Caco-2 (cell line): ENCODE data around the gene GLS. TPM values are rescaled to one million over a fixed set of nuclear protein-coding genes. Genes with fewer than 3 reads are reported as not detected.
A peak's percentile ranks its signal among the peaks of the same experiment; 100 is the strongest.

ENCODE experiments used
- BruUV-seq: library from RNA; stranded (reverse); fragments of 400-500 nt; replicated peaks from 2 replicates; lab custom pipeline; 2021; lab: Mats Ljungman, UMichigan
- CTCF ChIA-PET: fragments of 300-600 bp; sonication (Branson Sonifier 250); formaldehyde crosslinking; loops from one replicate; lab custom pipeline; 2022; ENCODE audit warnings: antibody characterized with exemption; lab: Charles Lee
- POLR2A ChIA-PET: fragments of 300-600 bp; sonication (Branson Sonifier 250); formaldehyde crosslinking; loops from one replicate; lab custom pipeline; 2022; ENCODE audit warnings: antibody characterized with exemption; lab: Charles Lee
- DNase-seq, 2 experiments: peaks; one replicate each; pipeline versions ENCODE4 v3.0.0 to v3.0.0-alpha.2; 2020 to 2022
- H3K27me3 ChIP-seq: replicated peaks from 2 replicates; pipeline ENCODE4 v1.6.0; 2011; ENCODE audit warnings: low read length; ENCODE audit not compliant: control insufficient read depth, insufficient read depth
- H3K36me3 ChIP-seq: 2 replicates; pipeline ENCODE4 v1.5.1; 2011; ENCODE audit warnings: low read length; ENCODE audit not compliant: control insufficient read depth, insufficient read depth
- H3K4me1 ChIP-seq: fragments of 250-450 bp; sonication (Bioruptor Pico); 2 replicates; pipeline ENCODE4 v1.5.1; 2020; ENCODE audit warnings: mild to moderate bottlenecking
- H3K4me3 ChIP-seq: 2 replicates; pipeline ENCODE4 v1.5.1; 2011; ENCODE audit warnings: low read depth, mild to moderate bottlenecking, control low read depth, low read length
- H3K9me3 ChIP-seq: fragments of 250-450 bp; sonication (Bioruptor Pico); 2 replicates; pipeline ENCODE4 v1.5.1; 2020; ENCODE audit warnings: mild to moderate bottlenecking, moderate library complexity
- H3K27ac Mint-ChIP-seq: one replicate; pipeline ENCODE4 v1.8.0; 2022; ENCODE audit warnings: mixed read lengths; ENCODE audit not compliant: unreplicated experiment
- H3K27me3 Mint-ChIP-seq: one replicate; pipeline ENCODE4 v1.8.0; 2022; ENCODE audit warnings: mixed read lengths; ENCODE audit not compliant: insufficient read depth, unreplicated experiment
- H3K36me3 Mint-ChIP-seq: one replicate; pipeline ENCODE4 v1.8.0; 2022; ENCODE audit warnings: mild to moderate bottlenecking, mixed read lengths; ENCODE audit not compliant: insufficient read depth, unreplicated experiment
- H3K4me1 Mint-ChIP-seq: one replicate; pipeline ENCODE4 v1.8.0; 2022; ENCODE audit warnings: low read depth, mixed read lengths; ENCODE audit not compliant: unreplicated experiment
- H3K4me3 Mint-ChIP-seq: one replicate; pipeline ENCODE4 v1.8.0; 2022; ENCODE audit warnings: mild to moderate bottlenecking, moderate library complexity, mixed read lengths; ENCODE audit not compliant: unreplicated experiment
- H3K9me3 Mint-ChIP-seq: one replicate; pipeline ENCODE4 v1.8.0; 2022; ENCODE audit warnings: mixed read lengths; ENCODE audit not compliant: unreplicated experiment
- intact Hi-C: fragments of 100-400 bp; cut with micrococcal nuclease; formaldehyde crosslinking; loops from one replicate; pipeline ENCODE4 v1.10.0; 2022; ENCODE audit not compliant: unreplicated experiment
- total RNA-seq: library from RNA; stranded (reverse); gene quantifications from 2 replicates; pipeline ENCODE4 v1.2.3, GENCODE V29; 2022
- TF ChIP-seq, protein P1 (sequence below), 2 experiments: fragments of 200-600 bp in 1 of 2; IDR thresholded peaks; 1 replicate in 1 of 2; 2 replicates in 1 of 2; pipeline versions ENCODE4 v1.5.1 to v1.8.0; 2011 to 2022; ENCODE audit warnings: antibody characterized with exemption in 1 of 2, control low read depth in 1 of 2, inconsistent platforms in 1 of 2, low read depth in 1 of 2, low read length in 1 of 2, mild to moderate bottlenecking in 1 of 2, moderate library complexity in 1 of 2; ENCODE audit not compliant: insufficient read depth in 1 of 2, severe bottlenecking in 1 of 2, unreplicated experiment in 1 of 2

The GLS gene
- total RNA-seq, 1 experiment from 2014 or later, result 107 TPM

DNA sequence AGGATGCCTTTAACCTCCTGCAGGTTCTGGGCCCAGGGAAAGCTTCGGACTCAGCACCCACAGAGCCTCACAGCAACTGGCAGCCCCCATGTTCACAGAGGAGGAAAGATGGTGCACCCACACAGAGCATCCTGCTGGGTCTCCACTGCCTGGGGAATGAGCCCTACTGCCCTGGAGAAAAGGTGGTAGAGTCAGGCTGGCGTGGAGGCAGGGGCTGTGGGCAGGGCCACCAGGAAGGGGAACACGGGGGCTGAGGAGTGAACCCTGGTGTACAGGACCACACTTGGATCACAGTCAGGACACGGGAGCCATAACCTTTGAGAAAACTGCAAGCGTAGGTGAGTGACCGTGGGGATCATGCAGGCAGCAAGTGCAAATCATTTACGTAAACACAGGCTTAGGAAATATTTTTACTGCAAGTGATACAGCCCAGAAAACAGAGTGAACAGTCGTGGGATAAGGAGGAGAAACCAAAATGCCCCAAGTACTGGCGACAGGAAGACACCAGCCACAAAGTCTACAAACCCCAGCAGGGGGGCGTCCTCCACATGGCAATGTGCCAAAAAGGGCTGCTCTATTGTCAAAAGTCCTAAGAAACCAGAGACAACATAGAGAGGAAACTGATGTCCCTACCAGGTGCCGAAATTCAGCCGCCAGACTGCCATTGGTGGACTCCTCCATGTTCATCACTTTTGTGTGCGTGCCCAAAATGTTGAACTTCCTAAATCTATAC lies 105.8 kb downstream of the GLS start:
- POLR2A ChIA-PET, result no interaction called here
- no peaks in the 10 kb centered on the region for H3K27me3 Mint-ChIP-seq
- no peak for DNase-seq
- H3K27ac Mint-ChIP-seq, result peak overlapping the region; percentile 50
- peaks cover 11% of the 10 kb centered on the region for H3K36me3 ChIP-seq
- H3K9me3 Mint-ChIP-seq, result no peaks in the 10 kb centered on the region
- no peaks in the 10 kb centered on the region for H3K9me3 ChIP-seq
- H3K4me3 Mint-ChIP-seq, result no peak overlapping the region
- CTCF ChIA-PET, result no interaction called here
- H3K4me1 Mint-ChIP-seq, result peaks cover 4% of the 10 kb centered on the region
- no TSS peak for BruUV-seq
- no peaks in the 10 kb centered on the region for H3K4me1 ChIP-seq
- TF ChIP-seq, protein P1, sequence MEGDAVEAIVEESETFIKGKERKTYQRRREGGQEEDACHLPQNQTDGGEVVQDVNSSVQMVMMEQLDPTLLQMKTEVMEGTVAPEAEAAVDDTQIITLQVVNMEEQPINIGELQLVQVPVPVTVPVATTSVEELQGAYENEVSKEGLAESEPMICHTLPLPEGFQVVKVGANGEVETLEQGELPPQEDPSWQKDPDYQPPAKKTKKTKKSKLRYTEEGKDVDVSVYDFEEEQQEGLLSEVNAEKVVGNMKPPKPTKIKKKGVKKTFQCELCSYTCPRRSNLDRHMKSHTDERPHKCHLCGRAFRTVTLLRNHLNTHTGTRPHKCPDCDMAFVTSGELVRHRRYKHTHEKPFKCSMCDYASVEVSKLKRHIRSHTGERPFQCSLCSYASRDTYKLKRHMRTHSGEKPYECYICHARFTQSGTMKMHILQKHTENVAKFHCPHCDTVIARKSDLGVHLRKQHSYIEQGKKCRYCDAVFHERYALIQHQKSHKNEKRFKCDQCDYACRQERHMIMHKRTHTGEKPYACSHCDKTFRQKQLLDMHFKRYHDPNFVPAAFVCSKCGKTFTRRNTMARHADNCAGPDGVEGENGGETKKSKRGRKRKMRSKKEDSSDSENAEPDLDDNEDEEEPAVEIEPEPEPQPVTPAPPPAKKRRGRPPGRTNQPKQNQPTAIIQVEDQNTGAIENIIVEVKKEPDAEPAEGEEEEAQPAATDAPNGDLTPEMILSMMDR (IDR thresholded peaks at IDR 0.05; ENCODE audit: insufficient read depth in 1 of 2, low read depth in 1 of 2, low read length in 1 of 2, severe bottlenecking in 1 of 2, unreplicated experiment in 1 of 2), result no peak
- intact Hi-C loops, result no loop called here
- no peaks in the 10 kb centered on the region for H3K27me3 ChIP-seq
- H3K4me3 ChIP-seq, result no peak overlapping the region
- peaks cover 87% of the 10 kb centered on the region for H3K36me3 Mint-ChIP-seq

DNA sequence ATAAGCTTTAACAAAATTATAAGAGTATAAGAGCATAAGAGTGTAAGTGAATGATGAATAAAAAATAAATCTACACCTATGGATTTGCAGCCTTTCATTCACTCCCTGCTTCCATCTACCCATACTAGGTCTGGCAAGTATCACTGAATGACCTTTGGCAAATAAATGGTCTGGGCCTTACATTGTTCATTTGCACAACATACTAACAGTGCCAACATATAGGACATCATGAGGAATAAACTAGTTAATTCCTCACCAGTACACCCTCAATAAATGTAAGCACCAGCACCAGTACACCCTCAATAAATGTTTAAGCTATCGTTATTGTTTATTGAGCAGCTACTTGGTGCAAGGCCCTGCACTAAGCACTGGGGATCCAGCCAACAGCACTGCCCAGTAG lies 106.5 kb downstream of the GLS start:
- TF ChIP-seq, protein P1 (IDR thresholded peaks at IDR 0.05; ENCODE audit: insufficient read depth in 1 of 2, low read depth in 1 of 2, low read length in 1 of 2, severe bottlenecking in 1 of 2, unreplicated experiment in 1 of 2), result no peak
- intact Hi-C loops, result no loop called here
- Histone ChIP-seq H3K4me3 (no peak overlapping the region), H3K36me3 (peaks cover 11% of the 10 kb centered on the region), H3K4me1 (no peaks in the 10 kb centered on the region), H3K9me3 (no peaks in the 10 kb centered on the region), H3K27me3 (no peaks in the 10 kb centered on the region)
- Mint-ChIP-seq H3K27ac (no peak overlapping the region), H3K4me3 (no peak overlapping the region), H3K36me3 (peaks cover 84% of the 10 kb centered on the region), H3K27me3 (no peaks in the 10 kb centered on the region), H3K9me3 (no peaks in the 10 kb centered on the region), H3K4me1 (no peaks in the 10 kb centered on the region)
- CTCF ChIA-PET, result no interaction called here
- DNase-seq, result no peak
- POLR2A ChIA-PET, result no interaction called here
- BruUV-seq, result no TSS peak

DNA sequence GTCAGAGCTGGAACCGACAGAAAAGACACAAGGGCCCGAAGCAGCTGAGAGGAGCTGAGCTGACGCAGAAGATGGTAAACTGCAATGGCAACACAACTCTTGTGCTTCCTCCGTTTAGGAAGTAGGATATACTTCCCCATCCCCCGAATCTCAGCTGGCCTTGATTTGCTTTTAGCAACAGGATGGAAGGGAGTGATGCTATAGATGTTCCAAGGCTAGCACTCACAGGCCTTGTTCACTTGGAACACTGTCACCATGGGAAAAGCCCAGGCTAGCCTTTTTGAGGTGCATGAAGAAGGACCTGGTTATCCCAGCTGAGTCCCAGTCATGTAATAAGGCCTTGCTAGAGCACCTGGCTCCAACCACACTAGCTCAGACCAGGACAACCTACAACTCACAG lies 107.3 kb downstream of the GLS start:
- Mint-ChIP-seq H3K27ac (no peak overlapping the region), H3K9me3 (no peaks in the 10 kb centered on the region), H3K4me1 (peaks cover under 1% of the 10 kb centered on the region), H3K36me3 (peaks cover 84% of the 10 kb centered on the region), H3K4me3 (no peak overlapping the region), H3K27me3 (no peaks in the 10 kb centered on the region)
- no peak for DNase-seq
- ChIA-PET CTCF (no interaction called here), POLR2A (no interaction called here)
- intact Hi-C loops, result no loop called here
- H3K9me3 ChIP-seq, result no peaks in the 10 kb centered on the region
- H3K27me3 ChIP-seq, result no peaks in the 10 kb centered on the region
- BruUV-seq, result no TSS peak
- H3K36me3 ChIP-seq, result peaks cover 9% of the 10 kb centered on the region
- H3K4me1 ChIP-seq, result no peaks in the 10 kb centered on the region
- no peak overlapping the region for H3K4me3 ChIP-seq
- TF ChIP-seq, protein P1 (IDR thresholded peaks at IDR 0.05; ENCODE audit: insufficient read depth in 1 of 2, low read depth in 1 of 2, low read length in 1 of 2, severe bottlenecking in 1 of 2, unreplicated experiment in 1 of 2), result no peak
